Mesothelial cell of epicardium (in vitro differentiated cells): ENCODE data around the gene TDRD12. TPM values are rescaled to one million over a fixed set of nuclear protein-coding genes. Genes with fewer than 3 reads are reported as not detected.
"Not testable (repeated sequence)": the region's sequence is repeated elsewhere in the genome, so short reads cannot be mapped to it uniquely, and the experiment has no call there.

ENCODE experiments used
- DNase-seq, 2 experiments: peaks; one replicate each; pipeline ENCODE4 v3.0.0; 2021; ENCODE audit warnings: low spot score in 2 of 2; ENCODE audit not compliant: unreplicated experiment in 2 of 2
- H3K27ac Mint-ChIP-seq: 2 replicates; pipeline ENCODE4 v1.8.0; 2021; ENCODE audit warnings: mixed read lengths
- H3K27me3 Mint-ChIP-seq: 2 replicates; pipeline ENCODE4 v1.8.0; 2021; ENCODE audit warnings: low read depth, mixed read lengths
- H3K36me3 Mint-ChIP-seq: 2 replicates; pipeline ENCODE4 v1.8.0; 2021; ENCODE audit warnings: mixed read lengths
- H3K4me1 Mint-ChIP-seq: 2 replicates; pipeline ENCODE4 v1.8.0; 2021; ENCODE audit warnings: mixed read lengths
- H3K4me3 Mint-ChIP-seq: 2 replicates; pipeline ENCODE4 v1.8.0; 2021; ENCODE audit warnings: mild to moderate bottlenecking, moderate library complexity, mixed read lengths
- H3K9me3 Mint-ChIP-seq: 2 replicates; pipeline ENCODE4 v1.8.0; 2021; ENCODE audit warnings: mixed read lengths
- total RNA-seq: library from RNA; stranded (reverse); gene quantifications from 3 replicates; pipeline ENCODE4 v1.2.1, GENCODE V29; 2021
- TF ChIP-seq, protein P1 (sequence below): fragments of 200-600 bp; sonication (generic); IDR thresholded peaks from one replicate; pipeline ENCODE4 v1.5.0; 2021; ENCODE audit warnings: antibody characterized with exemption; ENCODE audit not compliant: unreplicated experiment

The TDRD12 gene
- total RNA-seq, 1 donor from 2014 or later: 0.63 TPM

- TF ChIP-seq, protein P1, sequence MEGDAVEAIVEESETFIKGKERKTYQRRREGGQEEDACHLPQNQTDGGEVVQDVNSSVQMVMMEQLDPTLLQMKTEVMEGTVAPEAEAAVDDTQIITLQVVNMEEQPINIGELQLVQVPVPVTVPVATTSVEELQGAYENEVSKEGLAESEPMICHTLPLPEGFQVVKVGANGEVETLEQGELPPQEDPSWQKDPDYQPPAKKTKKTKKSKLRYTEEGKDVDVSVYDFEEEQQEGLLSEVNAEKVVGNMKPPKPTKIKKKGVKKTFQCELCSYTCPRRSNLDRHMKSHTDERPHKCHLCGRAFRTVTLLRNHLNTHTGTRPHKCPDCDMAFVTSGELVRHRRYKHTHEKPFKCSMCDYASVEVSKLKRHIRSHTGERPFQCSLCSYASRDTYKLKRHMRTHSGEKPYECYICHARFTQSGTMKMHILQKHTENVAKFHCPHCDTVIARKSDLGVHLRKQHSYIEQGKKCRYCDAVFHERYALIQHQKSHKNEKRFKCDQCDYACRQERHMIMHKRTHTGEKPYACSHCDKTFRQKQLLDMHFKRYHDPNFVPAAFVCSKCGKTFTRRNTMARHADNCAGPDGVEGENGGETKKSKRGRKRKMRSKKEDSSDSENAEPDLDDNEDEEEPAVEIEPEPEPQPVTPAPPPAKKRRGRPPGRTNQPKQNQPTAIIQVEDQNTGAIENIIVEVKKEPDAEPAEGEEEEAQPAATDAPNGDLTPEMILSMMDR: no peak
- Mint-ChIP-seq H3K36me3 (no peaks in the 10 kb centered on the region), H3K27me3 (peaks cover 6% of the 10 kb centered on the region), H3K27ac (no peak overlapping the region), H3K4me3 (no peak overlapping the region), H3K9me3 (no peaks in the 10 kb centered on the region), H3K4me1 (no peaks in the 10 kb centered on the region)
- DNase-seq: no peak
Observed at GRCh38 chr19:32748948-32749347, 29.4 kb downstream of the TDRD12 start.

DNA sequence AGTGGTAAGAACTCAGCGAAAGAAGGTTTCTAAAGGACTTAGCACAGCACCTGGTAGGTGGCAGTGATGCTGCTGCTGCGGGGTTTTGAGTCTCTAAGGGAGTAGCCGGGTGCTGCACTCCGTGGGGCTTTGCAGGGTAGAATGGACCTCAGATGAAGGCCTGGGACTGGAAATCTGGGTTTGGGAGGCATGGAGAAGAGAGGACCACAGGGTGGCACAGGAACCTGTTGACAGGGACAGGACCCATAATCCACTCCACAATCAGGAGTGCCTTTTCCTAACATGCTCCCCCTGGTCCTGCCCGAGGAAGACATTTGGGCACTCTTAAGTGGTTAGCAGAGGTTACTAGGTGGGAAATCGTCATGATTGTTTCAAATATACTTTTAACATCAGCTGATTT lies 29.8 kb downstream of the TDRD12 start:
- H3K27me3 Mint-ChIP-seq: peaks cover 7% of the 10 kb centered on the region
- no peaks in the 10 kb centered on the region for H3K4me1 Mint-ChIP-seq
- H3K27ac Mint-ChIP-seq: no peak overlapping the region
- H3K4me3 Mint-ChIP-seq: no peak overlapping the region
- H3K36me3 Mint-ChIP-seq: no peaks in the 10 kb centered on the region
- no peak for DNase-seq
- no peaks in the 10 kb centered on the region for H3K9me3 Mint-ChIP-seq
- TF ChIP-seq, protein P1: no peak

DNA sequence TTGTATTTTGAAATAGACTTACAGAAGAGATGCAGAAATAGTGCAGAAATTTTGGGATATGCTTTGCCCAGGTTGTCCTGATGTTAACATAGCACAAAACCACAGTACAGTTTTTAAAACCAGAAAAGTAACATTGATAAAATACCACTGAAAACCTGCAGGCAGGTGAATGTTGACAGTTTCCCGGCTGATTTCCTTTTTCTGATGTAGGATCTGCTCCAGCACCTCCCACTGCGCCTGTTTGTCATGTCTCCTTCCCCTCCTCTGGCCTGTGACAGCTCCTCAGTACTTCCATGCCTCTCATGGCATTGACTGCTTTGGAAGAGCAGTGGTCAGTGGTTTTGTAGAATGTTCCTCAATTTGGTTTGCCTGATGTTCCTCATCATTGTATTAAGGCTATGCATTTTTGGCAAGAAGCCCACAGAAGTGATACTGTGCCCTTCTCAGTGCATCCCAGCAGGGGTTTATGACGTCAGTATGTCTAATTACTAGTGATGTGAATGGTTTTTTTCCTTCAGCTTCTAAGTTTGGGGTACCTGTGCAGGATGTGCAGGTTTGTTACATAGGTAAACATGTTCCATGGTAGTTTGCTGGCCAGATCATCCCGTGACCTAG lies 31.0 kb downstream of the TDRD12 start:
- Mint-ChIP-seq H3K9me3 (no peaks in the 10 kb centered on the region), H3K36me3 (no peaks in the 10 kb centered on the region), H3K4me1 (no peaks in the 10 kb centered on the region), H3K27ac (no peak overlapping the region), H3K27me3 (peaks cover 11% of the 10 kb centered on the region), H3K4me3 (no peak overlapping the region)
- TF ChIP-seq, protein P1: no peak
- no peak for DNase-seq

DNA sequence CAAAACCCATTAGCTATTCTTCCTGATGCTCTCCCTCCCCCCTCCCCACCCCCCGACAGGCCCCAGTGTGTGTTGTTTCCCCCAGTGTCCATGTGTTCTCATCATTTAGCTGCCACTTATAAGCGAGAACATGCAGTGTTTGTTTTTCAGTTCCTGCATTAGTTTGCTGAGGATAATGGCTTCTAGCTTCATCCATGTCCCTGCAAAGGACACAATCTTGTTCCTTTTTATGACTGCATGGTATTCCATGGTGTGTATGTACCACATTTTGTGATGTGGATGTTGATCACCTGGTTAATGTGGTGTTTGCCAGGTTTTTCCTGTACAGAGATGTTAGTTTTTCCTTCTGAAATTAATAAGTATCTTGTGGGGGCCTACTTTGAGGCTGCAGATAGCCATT lies 31.5 kb downstream of the TDRD12 start:
- peaks cover 13% of the 10 kb centered on the region for H3K27me3 Mint-ChIP-seq
- no peak overlapping the region for H3K27ac Mint-ChIP-seq
- no peaks in the 10 kb centered on the region for H3K9me3 Mint-ChIP-seq
- DNase-seq: no peak
- no peaks in the 10 kb centered on the region for H3K36me3 Mint-ChIP-seq
- no peak overlapping the region for H3K4me3 Mint-ChIP-seq
- TF ChIP-seq, protein P1: no peak
- H3K4me1 Mint-ChIP-seq: no peaks in the 10 kb centered on the region

DNA sequence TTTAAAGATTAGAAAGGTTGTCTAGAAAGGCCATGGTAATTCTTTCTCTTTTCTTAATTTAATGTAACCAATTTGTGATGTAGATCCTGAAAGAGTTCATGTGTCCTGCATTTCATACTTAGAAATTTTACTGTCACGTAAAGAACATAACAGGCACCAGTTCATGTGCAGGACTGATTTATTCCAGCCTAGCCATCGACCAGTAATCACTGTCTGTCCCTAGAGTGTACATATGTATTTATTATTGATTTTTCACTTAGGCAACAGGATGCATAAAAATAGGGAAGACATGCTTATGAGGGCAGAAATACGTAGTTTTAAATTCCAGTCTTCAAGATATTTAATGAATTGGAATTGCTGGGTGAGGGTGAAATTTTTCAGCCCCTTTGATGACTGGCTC lies 37.6 kb downstream of the TDRD12 start:
- no peak overlapping the region for H3K4me3 Mint-ChIP-seq
- TF ChIP-seq, protein P1: no peak
- H3K36me3 Mint-ChIP-seq: no peaks in the 10 kb centered on the region
- peaks cover 6% of the 10 kb centered on the region for H3K9me3 Mint-ChIP-seq
- H3K27me3 Mint-ChIP-seq: peaks cover 10% of the 10 kb centered on the region
- DNase-seq: no peak
- no peaks in the 10 kb centered on the region for H3K4me1 Mint-ChIP-seq
- H3K27ac Mint-ChIP-seq: no peak overlapping the region

- H3K27ac Mint-ChIP-seq, H3K9me3 Mint-ChIP-seq, H3K4me1 Mint-ChIP-seq, H3K27me3 Mint-ChIP-seq, H3K4me3 Mint-ChIP-seq, DNase-seq, H3K36me3 Mint-ChIP-seq: not testable (repeated sequence)
Observed at GRCh38 chr19:32765365-32765764, 45.8 kb downstream of the TDRD12 start.
